Naive thymus-derived CD4-positive, alpha-beta T cell (primary cell): ENCODE results near the gene OSTN. TPM values are rescaled to one million over a fixed set of nuclear protein-coding genes. Genes with fewer than 3 reads are reported as not detected.

Experiments
- ATAC-seq: fragments of 150-1000 bp; cut with Tn5 transposase; 2 replicates; pipeline ENCODE4 v1.10.0; 2021; ENCODE audit warnings: mild to moderate bottlenecking, moderate library complexity
- CTCF ChIA-PET: fragments of 350-600 bp; sonication (Branson Sonifier 250); formaldehyde crosslinking; loops from one replicate; lab custom pipeline; 2021; ENCODE audit warnings: antibody characterized with exemption; lab: Charles Lee
- POLR2A ChIA-PET: fragments of 350-600 bp; sonication (Branson Sonifier 250); formaldehyde crosslinking; loops from one replicate; lab custom pipeline; 2021; ENCODE audit warnings: antibody characterized with exemption, inconsistent platforms; lab: Charles Lee
- DNase-seq, 9 donors: peaks; one replicate each; pipeline versions ENCODE4 v3.0.0 to v3.0.0-alpha.2; 2020 to 2022; ENCODE audit warnings: mixed read lengths in 1 of 9
- H3K27ac ChIP-seq: one replicate; pipeline ENCODE4 v1.7.0; 2013; ENCODE audit warnings: mild to moderate bottlenecking, low read depth, low read length, moderate library complexity
- H3K27me3 ChIP-seq, 2 donors: one replicate each; pipeline ENCODE4 v1.7.0; 2013; ENCODE audit warnings: low read length in 2 of 2, mild to moderate bottlenecking in 2 of 2, moderate library complexity in 2 of 2; ENCODE audit not compliant: control insufficient read depth in 2 of 2, insufficient read depth in 2 of 2
- H3K36me3 ChIP-seq, 3 experiments: 1 replicate in 2 of 3; 2 replicates in 1 of 3; pipeline ENCODE4 v1.7.0; 2013; ENCODE audit warnings: low read length in 3 of 3, mild to moderate bottlenecking in 3 of 3, moderate library complexity in 1 of 3; ENCODE audit not compliant: insufficient read depth in 3 of 3, control insufficient read depth in 2 of 3
- H3K4me1 ChIP-seq, 2 donors: one replicate each; pipeline ENCODE4 v1.7.0; 2013; ENCODE audit warnings: low read length in 2 of 2, mild to moderate bottlenecking in 2 of 2, moderate library complexity in 1 of 2; ENCODE audit not compliant: control insufficient read depth in 2 of 2, insufficient read depth in 2 of 2
- H3K4me3 ChIP-seq: 2 replicates; pipeline ENCODE4 v1.7.0; 2013; ENCODE audit warnings: mild to moderate bottlenecking, low read length
- H3K9me3 ChIP-seq, 3 experiments: 1 replicate in 2 of 3; 2 replicates in 1 of 3; pipeline ENCODE4 v1.7.0; 2013; ENCODE audit warnings: low read length in 3 of 3; ENCODE audit not compliant: control insufficient read depth in 2 of 3
- H3K27ac Mint-ChIP-seq, 9 donors: one replicate each; pipeline ENCODE4 v1.8.0; 2020 to 2022; ENCODE audit warnings: mixed read lengths in 9 of 9, mild to moderate bottlenecking in 8 of 9, moderate library complexity in 5 of 9, inconsistent platforms in 2 of 9
- H3K27me3 Mint-ChIP-seq, 5 donors: one replicate each; pipeline ENCODE4 v1.8.0; 2021 to 2022; ENCODE audit warnings: mixed read lengths in 5 of 5, mild to moderate bottlenecking in 1 of 5
- H3K36me3 Mint-ChIP-seq, 5 donors: one replicate each; pipeline ENCODE4 v1.8.0; 2020 to 2022; ENCODE audit warnings: mixed read lengths in 5 of 5, mild to moderate bottlenecking in 3 of 5, inconsistent platforms in 1 of 5
- H3K4me1 Mint-ChIP-seq, 7 donors: one replicate each; pipeline ENCODE4 v1.8.0; 2020 to 2022; ENCODE audit warnings: mixed read lengths in 7 of 7, mild to moderate bottlenecking in 3 of 7, inconsistent platforms in 1 of 7
- H3K4me3 Mint-ChIP-seq, 10 donors: one replicate each; pipeline ENCODE4 v1.8.0; 2020 to 2022; ENCODE audit warnings: mild to moderate bottlenecking in 10 of 10, mixed read lengths in 10 of 10, moderate library complexity in 6 of 10, inconsistent platforms in 2 of 10
- H3K9me3 Mint-ChIP-seq, 11 donors: one replicate each; pipeline ENCODE4 v1.8.0; 2020 to 2022; ENCODE audit warnings: mixed read lengths in 11 of 11, mild to moderate bottlenecking in 4 of 11, inconsistent platforms in 1 of 11, moderate library complexity in 1 of 11
- intact Hi-C, 2 donors: fragments of 100-400 bp; cut with micrococcal nuclease; formaldehyde crosslinking; loops; one replicate each; pipeline ENCODE4 v1.15.1; 2023
- polyA plus RNA-seq, 2 donors: library from polyadenylated mRNA; unstranded; fragments of 300-500 nt; fragmentation: Illumina TruSeq; gene quantifications; one replicate each; pipeline ENCODE4 v1.2.3, GENCODE V29; 2021
- total RNA-seq, 6 experiments: library from RNA in 5 of 6; stranded (reverse) in 5 of 6; gene quantifications; 1 replicate in 5 of 6; 2 replicates in 1 of 6; pipeline ENCODE4 v1.2.3 and lab custom pipeline; 2021 to 2026

OSTN gene
- total and polyA plus RNA-seq, 7 experiments from 2014 or later = not detected

DNA sequence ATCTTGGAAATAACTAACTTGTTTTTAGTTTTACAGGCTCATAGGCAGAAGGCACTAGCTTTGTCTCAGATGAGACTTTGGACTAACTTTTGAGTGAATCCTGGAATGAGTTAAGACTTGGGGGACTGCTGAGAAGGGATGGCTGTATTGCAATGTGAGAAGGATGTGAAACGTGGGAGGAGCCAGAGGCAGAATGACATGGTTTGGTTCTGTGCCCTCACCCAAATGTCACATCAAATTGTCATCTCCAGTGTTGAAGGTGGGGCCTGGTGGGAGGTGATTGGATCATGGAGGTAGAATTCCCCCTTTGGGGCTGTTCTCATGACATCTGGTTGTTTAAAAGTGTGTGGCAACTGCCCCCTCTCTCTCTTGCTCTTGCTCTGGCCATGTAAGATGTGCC is 101.4 kb downstream of the OSTN start:
- H3K27me3 Mint-ChIP-seq = no peaks in the 10 kb centered on the region
- no peak overlapping the region for H3K4me3 Mint-ChIP-seq
- ATAC-seq (no peak), DNase-seq (no peak)
- Histone ChIP-seq H3K4me3 (no peak overlapping the region), H3K4me1 (no peaks in the 10 kb centered on the region), H3K36me3 (no peaks in the 10 kb centered on the region), H3K27ac (no peak overlapping the region), H3K9me3 (no peaks in the 10 kb centered on the region), H3K27me3 (no peaks in the 10 kb centered on the region)
- intact Hi-C loops = no loop called here
- no peak overlapping the region for H3K27ac Mint-ChIP-seq
- CTCF ChIA-PET = no interaction called here
- POLR2A ChIA-PET = no interaction called here
- H3K4me1 Mint-ChIP-seq = no peaks in the 10 kb centered on the region
- H3K9me3 Mint-ChIP-seq = peaks cover 0 to 7% (median 0%) of the 10 kb centered on the region in 11 donors
- no peaks in the 10 kb centered on the region for H3K36me3 Mint-ChIP-seq

GRCh38 chr3:191301017-191301416 is 102.0 kb downstream of the OSTN start:
- Histone ChIP-seq H3K36me3 (no peaks in the 10 kb centered on the region), H3K27me3 (no peaks in the 10 kb centered on the region), H3K9me3 (no peaks in the 10 kb centered on the region), H3K27ac (no peak overlapping the region), H3K4me3 (no peak overlapping the region), H3K4me1 (no peaks in the 10 kb centered on the region)
- intact Hi-C loops = no loop called here
- ChIA-PET CTCF (no interaction called here), POLR2A (no interaction called here)
- ATAC-seq (no peak), DNase-seq (no peak)
- Mint-ChIP-seq H3K27me3 (no peaks in the 10 kb centered on the region), H3K27ac (no peak overlapping the region), H3K36me3 (no peaks in the 10 kb centered on the region), H3K9me3 (peaks cover 0 to 7% (median 0%) of the 10 kb centered on the region in 11 donors), H3K4me3 (no peak overlapping the region), H3K4me1 (no peaks in the 10 kb centered on the region)

- Mint-ChIP-seq H3K4me1 (no peaks in the 10 kb centered on the region), H3K4me3 (no peak overlapping the region), H3K27me3 (no peaks in the 10 kb centered on the region), H3K9me3 (peaks cover 0 to 7% (median 0%) of the 10 kb centered on the region in 11 donors), H3K27ac (no peak overlapping the region), H3K36me3 (no peaks in the 10 kb centered on the region)
- intact Hi-C loops = no loop called here
- Histone ChIP-seq H3K36me3 (no peaks in the 10 kb centered on the region), H3K4me1 (no peaks in the 10 kb centered on the region), H3K27me3 (no peaks in the 10 kb centered on the region), H3K4me3 (no peak overlapping the region), H3K27ac (no peak overlapping the region), H3K9me3 (no peaks in the 10 kb centered on the region)
- DNase-seq = no peak
- POLR2A ChIA-PET = no interaction called here
- ATAC-seq = no peak
- CTCF ChIA-PET = no interaction called here
These were observed 102.9 kb downstream of the OSTN start for GRCh38 chr3:191301782-191302411.

DNA sequence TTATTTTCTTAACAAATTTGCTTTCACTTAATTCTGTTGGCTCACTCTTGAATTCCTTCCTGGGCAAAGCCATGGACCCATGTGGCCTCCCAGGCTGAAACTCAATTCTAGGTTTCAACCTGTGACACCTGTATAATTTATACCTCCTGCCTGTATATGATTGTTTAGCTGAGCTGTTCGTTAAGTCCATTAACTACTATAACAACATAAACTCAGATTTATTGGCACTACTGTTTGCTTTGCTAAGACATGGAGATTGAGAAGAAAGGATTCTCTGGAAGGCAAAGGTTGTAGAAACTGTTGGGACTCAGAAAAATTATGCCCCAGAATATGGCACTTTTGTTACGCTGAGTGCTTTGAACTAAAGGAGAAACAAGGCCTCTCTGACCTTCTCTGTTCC is 103.4 kb downstream of the OSTN start:
- POLR2A ChIA-PET = no interaction called here
- DNase-seq (no peak), ATAC-seq (no peak)
- Mint-ChIP-seq H3K27me3 (no peaks in the 10 kb centered on the region), H3K27ac (no peak overlapping the region), H3K9me3 (peaks cover 0 to 7% (median 0%) of the 10 kb centered on the region in 11 donors), H3K4me1 (no peaks in the 10 kb centered on the region), H3K4me3 (no peak overlapping the region), H3K36me3 (no peaks in the 10 kb centered on the region)
- H3K27ac ChIP-seq = no peak overlapping the region
- H3K4me1 ChIP-seq = no peaks in the 10 kb centered on the region
- CTCF ChIA-PET = no interaction called here
- no peaks in the 10 kb centered on the region for H3K9me3 ChIP-seq
- H3K4me3 ChIP-seq = no peak overlapping the region
- intact Hi-C loops = no loop called here
- no peaks in the 10 kb centered on the region for H3K27me3 ChIP-seq
- no peaks in the 10 kb centered on the region for H3K36me3 ChIP-seq

DNA sequence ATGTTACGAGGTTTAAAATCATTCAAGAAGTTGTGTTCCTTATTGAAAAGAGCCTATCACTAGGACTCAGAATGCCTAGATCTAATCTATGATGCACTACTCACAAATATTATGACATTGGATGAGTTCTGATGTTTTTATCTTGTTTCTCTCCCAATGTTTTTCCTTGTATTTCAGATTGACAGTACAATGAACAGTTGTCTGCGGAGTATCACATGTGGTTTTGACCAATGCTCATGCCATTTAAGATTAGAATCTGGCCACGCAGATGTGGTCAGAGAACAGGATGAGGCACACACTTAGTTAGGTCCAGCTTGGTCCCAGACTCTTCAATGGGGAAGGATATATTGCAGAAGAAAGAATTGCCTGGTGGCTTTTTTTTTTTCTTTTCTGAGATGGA is 104.6 kb downstream of the OSTN start:
- no peaks in the 10 kb centered on the region for H3K27me3 Mint-ChIP-seq

DNA sequence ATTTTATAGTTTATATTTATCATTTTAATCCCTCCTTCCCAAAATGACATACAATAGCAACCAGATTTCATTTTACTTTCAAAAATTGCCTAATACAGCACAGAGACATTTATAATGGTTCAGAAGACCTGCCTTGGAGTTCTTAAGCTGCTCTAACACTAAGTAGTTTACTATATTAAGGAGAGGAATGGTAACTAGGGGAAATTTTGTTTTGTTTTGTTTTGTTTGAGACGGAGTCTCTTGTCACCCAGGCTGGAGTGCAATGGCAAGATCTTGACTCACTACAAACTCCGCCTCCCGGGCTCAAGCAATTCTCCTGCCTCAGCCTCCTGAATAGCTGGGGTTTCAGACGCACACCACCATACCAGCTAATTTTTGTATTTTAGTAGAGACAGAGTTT is 107.4 kb downstream of the OSTN start:
- H3K9me3 ChIP-seq = no peaks in the 10 kb centered on the region
- no peaks in the 10 kb centered on the region for H3K4me1 ChIP-seq
- ChIA-PET POLR2A (no interaction called here), CTCF (no interaction called here)
- no peaks in the 10 kb centered on the region for H3K4me1 Mint-ChIP-seq
- H3K27me3 ChIP-seq = no peaks in the 10 kb centered on the region
- DNase-seq (no peak), ATAC-seq (no peak)
- H3K27ac Mint-ChIP-seq = no peak overlapping the region
- H3K36me3 Mint-ChIP-seq = no peaks in the 10 kb centered on the region
- peaks cover 0 to 3% (median 0%) of the 10 kb centered on the region in 5 donors for H3K27me3 Mint-ChIP-seq
- intact Hi-C loops = no loop called here
- H3K4me3 ChIP-seq = no peak overlapping the region
- H3K9me3 Mint-ChIP-seq = peaks cover 0 to 11% (median 0%) of the 10 kb centered on the region in 11 donors
- H3K4me3 Mint-ChIP-seq = no peak overlapping the region
- no peak overlapping the region for H3K27ac ChIP-seq
- H3K36me3 ChIP-seq = no peaks in the 10 kb centered on the region

More for the DNA sequence above, 104.6 kb downstream of the OSTN start:
- Mint-ChIP-seq H3K27ac (no peak overlapping the region), H3K36me3 (no peaks in the 10 kb centered on the region), H3K4me3 (no peak overlapping the region), H3K9me3 (peaks cover 0 to 7% (median 0%) of the 10 kb centered on the region in 11 donors), H3K4me1 (no peaks in the 10 kb centered on the region)
- ATAC-seq (no peak), DNase-seq (no peak)
- POLR2A ChIA-PET = no interaction called here
- no peaks in the 10 kb centered on the region for H3K9me3 ChIP-seq
- no peaks in the 10 kb centered on the region for H3K4me1 ChIP-seq
- H3K27ac ChIP-seq = no peak overlapping the region
- intact Hi-C loops = no loop called here
- no peaks in the 10 kb centered on the region for H3K36me3 ChIP-seq
- no peak overlapping the region for H3K4me3 ChIP-seq
- CTCF ChIA-PET = no interaction called here
- H3K27me3 ChIP-seq = no peaks in the 10 kb centered on the region

GRCh38 chr3:191307341-191307740 is 108.3 kb downstream of the OSTN start:
- Histone ChIP-seq H3K4me3 (no peak overlapping the region), H3K27ac (no peak overlapping the region), H3K27me3 (no peaks in the 10 kb centered on the region), H3K4me1 (no peaks in the 10 kb centered on the region), H3K36me3 (no peaks in the 10 kb centered on the region), H3K9me3 (no peaks in the 10 kb centered on the region)
- Mint-ChIP-seq H3K4me3 (no peak overlapping the region), H3K27me3 (peaks cover 0 to 3% (median 0%) of the 10 kb centered on the region in 5 donors), H3K27ac (no peak overlapping the region), H3K4me1 (no peaks in the 10 kb centered on the region), H3K36me3 (no peaks in the 10 kb centered on the region), H3K9me3 (peaks cover 0 to 7% (median 0%) of the 10 kb centered on the region in 11 donors)
- intact Hi-C loops = no loop called here
- CTCF ChIA-PET = no interaction called here
- no peak for ATAC-seq
- POLR2A ChIA-PET = no interaction called here
- DNase-seq = no peak
